Ovary (tissue), 9 donors: ENCODE results near the gene RNASEH2A. TPM values are rescaled to one million over a fixed set of nuclear protein-coding genes. Genes with fewer than 3 reads are reported as not detected.

Experiments used
- DNase-seq, 5 donors: peaks; one replicate each; pipeline ENCODE4 v3.0.0-alpha.2; 2019 to 2020
- H3K27ac ChIP-seq, 2 donors: fragments of 200-600 bp; one replicate each; pipeline versions ENCODE4 v1.5.1 to v1.8.0; 2019 to 2022
- H3K27me3 ChIP-seq: fragments of 200-600 bp; one replicate; pipeline ENCODE4 v1.8.0; 2022
- H3K36me3 ChIP-seq: fragments of 200-600 bp; sonication (generic); one replicate; pipeline ENCODE4 v1.5.1; 2019
- H3K4me1 ChIP-seq: one replicate; pipeline ENCODE4 v1.8.1; 2013; ENCODE audit warnings: mild to moderate bottlenecking, moderate library complexity; ENCODE audit not compliant: insufficient read depth
- H3K4me3 ChIP-seq: fragments of 200-600 bp; sonication (generic); one replicate; pipeline ENCODE4 v1.5.1; 2017
- H3K9me3 ChIP-seq, 2 donors: fragments of 200-600 bp in 1 of 2; sonication (generic) in 1 of 2; one replicate each; pipeline versions ENCODE4 v1.5.1 to v1.8.1; 2013 to 2019; ENCODE audit warnings: mild to moderate bottlenecking in 1 of 2, moderate library complexity in 1 of 2
- EP300 ChIP-seq: sonication (generic); formaldehyde crosslinking; IDR thresholded peaks from one replicate; pipeline ENCODE4 v1.6.1; 2017; ENCODE audit warnings: antibody characterized with exemption
- POLR2A ChIP-seq: fragments of 450-650 bp; IDR thresholded peaks from one replicate; pipeline ENCODE4 v1.6.1; 2017; ENCODE audit warnings: antibody characterized with exemption, mild to moderate bottlenecking, moderate library complexity
- WGBS, 3 donors: extraction: QIAGEN DNeasy Blood & Tissue Kit in 1 of 3; methylation state at CpG; one replicate each; pipeline versions ENCODE4 v1.1.5 to v1.1.7; 2013 to 2017; 5-methylcytosine and 5-hydroxymethylcytosine counted together
- intact Hi-C, 4 donors: fragments of 100-400 bp; cut with DNase I; formaldehyde crosslinking; loops; one replicate each; pipeline versions ENCODE4 v1.11.0 to v1.15.1; 2022 to 2023
- polyA plus RNA-seq, 2 donors: library from polyadenylated mRNA; stranded (reverse); fragments of 200-250 nt in 1 of 2; fragments of 350-450 nt in 1 of 2; fragmentation: Illumina TruSeq in 1 of 2; extraction: RNeasy Lipid Tissue Mini Kit (QIAGEN cat#74804) in 1 of 2; gene quantifications; one replicate each; pipeline ENCODE4 v1.2.3, GENCODE V29; 2013 to 2014
- total RNA-seq, 7 donors: library from RNA; depleted of rRNA in 2 of 7; stranded (reverse); fragments of >200 nt in 2 of 7; fragmentation: NEBNext Ultra II Directional in 3 of 7; extraction: Animal tissue kit (Norgen Biotek cat#: 25700) in 3 of 7; gene quantifications; one replicate each; pipeline versions ENCODE4 v1.1.0 to v1.2.4, GENCODE V29; 2016 to 2023
- TF ChIP-seq, protein P1 (sequence below), 3 donors: fragments of 450-650 bp in 2 of 3; fragments of 200-600 bp in 1 of 3; IDR thresholded peaks; one replicate each; pipeline versions ENCODE4 v1.5.1 to v1.8.0; 2016 to 2022; ENCODE audit warnings: antibody characterized with exemption in 3 of 3, mild to moderate bottlenecking in 1 of 3
- donor health status: DM: no; HTN: no; CAD: no; lungs with moderate emphysema.
- donor health status: DM: no; HTN: no; CAD: no.
- donor health status: Bipolar disorder and iron deficiency.
- donor health status: DM: yes; HTN: yes; CAD: no.
- donor health status: DM: no; HTN: no; CAD: no.
- donor health status: DM: yes; HTN: yes; CAD: no.

RNASEH2A gene
- total and polyA plus RNA-seq, 9 donors = 1.2 to 12.2 (median 7.7) TPM

DNA sequence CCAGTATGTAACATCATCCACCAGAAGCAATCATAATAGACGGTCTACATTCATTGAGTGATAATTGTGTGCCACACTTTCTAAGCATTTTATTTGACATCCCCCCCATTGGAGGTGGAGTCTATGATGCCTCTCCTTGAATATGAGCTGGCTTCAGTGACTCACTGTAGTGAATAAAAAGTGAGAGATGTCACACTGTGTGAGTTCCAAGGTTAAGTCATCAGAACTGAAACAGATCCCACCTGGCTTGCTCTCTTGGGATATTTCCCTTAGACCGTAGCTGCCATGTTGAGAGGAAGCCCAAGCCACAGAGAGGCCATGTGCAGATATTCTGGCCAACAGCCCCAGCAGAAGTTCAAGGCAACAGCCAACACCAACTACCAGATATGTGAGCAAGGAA is 15.4 kb downstream of the RNASEH2A start:
- intact Hi-C loops = no loop called here
- Histone ChIP-seq H3K4me1 (peaks cover 3% of the 10 kb centered on the region), H3K27me3 (no peaks in the 10 kb centered on the region), H3K27ac (no peak overlapping the region), H3K4me3 (no peak overlapping the region), H3K9me3 (no peaks in the 10 kb centered on the region), H3K36me3 (no peaks in the 10 kb centered on the region)
- TF ChIP-seq, protein P1, sequence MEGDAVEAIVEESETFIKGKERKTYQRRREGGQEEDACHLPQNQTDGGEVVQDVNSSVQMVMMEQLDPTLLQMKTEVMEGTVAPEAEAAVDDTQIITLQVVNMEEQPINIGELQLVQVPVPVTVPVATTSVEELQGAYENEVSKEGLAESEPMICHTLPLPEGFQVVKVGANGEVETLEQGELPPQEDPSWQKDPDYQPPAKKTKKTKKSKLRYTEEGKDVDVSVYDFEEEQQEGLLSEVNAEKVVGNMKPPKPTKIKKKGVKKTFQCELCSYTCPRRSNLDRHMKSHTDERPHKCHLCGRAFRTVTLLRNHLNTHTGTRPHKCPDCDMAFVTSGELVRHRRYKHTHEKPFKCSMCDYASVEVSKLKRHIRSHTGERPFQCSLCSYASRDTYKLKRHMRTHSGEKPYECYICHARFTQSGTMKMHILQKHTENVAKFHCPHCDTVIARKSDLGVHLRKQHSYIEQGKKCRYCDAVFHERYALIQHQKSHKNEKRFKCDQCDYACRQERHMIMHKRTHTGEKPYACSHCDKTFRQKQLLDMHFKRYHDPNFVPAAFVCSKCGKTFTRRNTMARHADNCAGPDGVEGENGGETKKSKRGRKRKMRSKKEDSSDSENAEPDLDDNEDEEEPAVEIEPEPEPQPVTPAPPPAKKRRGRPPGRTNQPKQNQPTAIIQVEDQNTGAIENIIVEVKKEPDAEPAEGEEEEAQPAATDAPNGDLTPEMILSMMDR (IDR thresholded peaks at IDR 0.05) = no peak
- TF ChIP-seq EP300 (no peak), POLR2A (no peak)
- 72 to 89% (median 78%) methylated on average over 2 of the region's 2 CpGs for WGBS, 3 donors
- DNase-seq = no peak

DNA sequence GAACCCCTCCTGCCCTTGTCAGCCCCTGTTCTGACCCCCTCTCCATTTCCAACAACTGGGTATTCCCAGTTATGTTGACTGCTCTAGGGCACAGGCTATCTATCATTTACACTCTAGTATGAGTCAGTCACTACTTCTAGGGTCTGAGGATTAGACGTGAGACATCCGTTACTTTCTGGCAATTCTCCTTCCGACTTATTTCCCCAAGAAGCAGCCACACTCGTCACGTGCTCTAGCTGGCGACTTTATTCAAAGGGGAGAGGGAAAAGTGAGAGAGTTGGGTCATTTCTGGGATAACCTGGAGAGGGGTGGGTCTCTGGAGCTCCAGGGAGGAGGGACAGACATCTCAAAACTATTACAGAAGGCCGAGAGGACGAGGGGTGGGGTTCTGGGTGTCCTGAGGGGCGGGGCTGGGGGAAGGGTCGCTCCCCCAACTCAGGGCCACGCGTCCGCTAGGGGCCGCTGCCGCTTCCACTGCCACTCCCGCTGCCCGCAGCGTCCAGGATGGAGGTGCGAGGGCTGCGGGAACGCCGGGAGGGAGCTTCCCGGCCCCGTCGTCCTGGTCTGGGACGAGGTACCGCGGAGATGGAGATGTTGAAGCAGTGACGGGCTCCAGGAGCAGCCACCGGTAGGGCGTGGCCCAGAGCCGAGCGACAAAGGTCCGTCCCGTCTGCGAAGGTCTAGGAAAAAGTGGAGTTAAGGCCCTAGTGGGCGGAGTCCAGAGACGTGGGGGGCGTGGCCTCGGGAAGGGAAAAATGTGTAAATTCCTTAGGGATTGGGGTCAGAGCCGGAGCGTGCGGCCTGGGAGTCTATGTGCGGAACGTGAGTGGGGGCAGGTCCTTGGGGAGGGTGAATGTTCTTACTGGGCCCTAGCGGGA is 19.1 kb downstream of the RNASEH2A start:
- WGBS, 3 donors = 3 to 5% (median 5%) methylated on average over 46 of the region's 46 CpGs

GRCh38 chr19:12828494-12828893 is 22.1 kb downstream of the RNASEH2A start:
- no peak overlapping the region for H3K4me3 ChIP-seq
- H3K27ac ChIP-seq = no peak overlapping the region
- H3K9me3 ChIP-seq = no peaks in the 10 kb centered on the region
- TF ChIP-seq, protein P1 (IDR thresholded peaks at IDR 0.05) = no peak
- TF ChIP-seq EP300 = no peak
- no peaks in the 10 kb centered on the region for H3K36me3 ChIP-seq
- peaks cover 6% of the 10 kb centered on the region for H3K27me3 ChIP-seq
- 4 to 7% (median 4%) methylated on average over 23 of the region's 23 CpGs for WGBS, 3 donors
- intact Hi-C loops = no loop called here
- H3K4me1 ChIP-seq = peaks cover 5% of the 10 kb centered on the region
- peak in 1 of 5 donors; percentile 50 for DNase-seq

More for the DNA sequence above, 19.1 kb downstream of the RNASEH2A start:
- no peaks in the 10 kb centered on the region for H3K27me3 ChIP-seq
- H3K36me3 ChIP-seq = no peaks in the 10 kb centered on the region
- no peaks in the 10 kb centered on the region for H3K9me3 ChIP-seq
- intact Hi-C loops = no loop called here
- H3K4me3 ChIP-seq = no peak overlapping the region
- DNase-seq = no peak
- no peak for TF ChIP-seq POLR2A
- no peak for TF ChIP-seq EP300
- TF ChIP-seq, protein P1 (IDR thresholded peaks at IDR 0.05) = no peak
- no peak overlapping the region for H3K27ac ChIP-seq
- H3K4me1 ChIP-seq = peaks cover 5% of the 10 kb centered on the region

DNA sequence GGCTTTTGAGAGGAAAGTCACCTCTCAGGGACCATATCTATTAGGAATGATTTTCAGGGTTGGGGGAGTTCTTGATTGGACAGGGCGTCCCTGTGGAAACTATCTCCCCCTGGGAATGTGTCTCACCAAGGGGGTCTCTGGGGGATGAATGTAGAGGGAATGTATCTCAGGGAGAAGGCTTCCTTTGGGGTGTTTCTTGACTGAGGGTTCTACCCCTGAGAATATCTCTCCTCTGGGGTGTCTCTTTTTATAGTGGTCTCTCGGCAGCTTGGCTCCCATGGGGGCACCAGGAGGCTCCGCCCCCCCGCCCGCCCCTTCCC is 27.0 kb downstream of the RNASEH2A start:
- DNase-seq = no peak
- intact Hi-C loops = no loop called here
- Histone ChIP-seq H3K4me1 (peaks cover 1% of the 10 kb centered on the region), H3K27ac (no peak overlapping the region), H3K27me3 (peaks cover 16% of the 10 kb centered on the region), H3K36me3 (no peaks in the 10 kb centered on the region), H3K4me3 (no peak overlapping the region), H3K9me3 (no peaks in the 10 kb centered on the region)
- TF ChIP-seq POLR2A (no peak), EP300 (no peak)
- TF ChIP-seq, protein P1 (IDR thresholded peaks at IDR 0.05) = no peak
- WGBS, 3 donors = 2 to 4% (median 3%) methylated on average over 3 to 5 of the region's 5 CpGs
